ENCODE measurements around the gene SMAD7. TPM values are rescaled to one million over a fixed set of nuclear protein-coding genes. Genes with fewer than 3 reads are reported as not detected.

The SMAD7 gene
- total and polyA plus RNA-seq, 9 donors: 10.7 to 36.5 (median 13.7) TPM

DNA sequence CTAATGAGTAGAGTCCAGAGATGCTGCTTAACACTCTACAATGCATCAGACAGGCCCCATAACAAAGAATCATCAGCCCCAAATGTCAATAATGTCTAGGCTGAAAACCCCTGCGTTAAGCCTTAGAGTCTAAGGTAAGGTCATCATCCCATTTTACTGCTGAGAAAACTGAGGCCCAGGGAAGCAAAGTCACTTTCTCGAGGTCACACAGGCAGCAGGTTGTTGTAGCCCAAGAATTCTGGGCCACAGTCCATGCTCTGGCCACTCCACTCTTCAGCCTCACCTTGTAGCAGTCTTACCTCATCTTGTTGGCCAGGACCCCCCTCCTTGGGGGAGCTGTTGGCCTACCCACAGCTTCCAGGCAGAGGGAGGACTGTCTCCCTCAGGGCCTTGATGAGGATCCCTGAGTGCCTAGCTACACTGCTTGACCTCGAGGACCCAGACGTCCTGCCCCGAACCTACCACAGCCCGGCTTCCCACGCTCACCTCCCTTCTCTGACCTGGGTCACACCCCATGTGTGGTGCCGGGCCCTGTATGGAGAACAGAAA is 54.4 kb downstream of the SMAD7 start:
- intact Hi-C loops (cut with DNase I): no loop called here
- no peak overlapping the region for H3K27ac ChIP-seq
- WGBS, 3 donors: 93 to 94% (median 93%) methylated on average over 8 of the region's 8 CpGs

DNA sequence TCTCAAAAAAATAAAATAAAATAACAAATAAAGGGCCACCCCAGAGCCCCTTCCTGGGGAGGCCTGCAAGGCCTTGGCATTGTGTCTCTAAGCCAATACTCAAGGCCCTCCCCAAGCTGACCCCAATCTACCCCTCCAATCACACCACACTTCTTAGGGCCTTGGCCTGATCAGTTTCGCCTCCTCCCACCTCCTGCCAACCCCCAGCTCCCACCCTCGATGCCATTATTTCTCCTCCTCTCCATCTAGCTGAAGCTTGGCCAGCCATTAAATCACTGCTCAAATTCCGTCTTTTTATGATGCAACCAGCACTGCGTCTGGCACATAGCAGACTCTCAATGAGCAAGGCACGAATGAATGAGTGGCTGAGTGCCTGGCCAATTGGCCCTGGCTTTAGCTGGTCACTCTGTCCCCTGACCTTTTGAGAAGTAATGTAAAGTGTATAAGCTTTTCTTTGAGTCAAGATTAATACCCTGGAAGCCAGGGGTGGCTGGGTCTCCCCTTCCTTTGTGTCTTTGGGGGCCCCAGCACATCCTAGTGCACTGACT is 55.9 kb downstream of the SMAD7 start:
- H3K4me3 ChIP-seq: no peak overlapping the region
- H3K27ac ChIP-seq: no peak overlapping the region
- WGBS, 3 donors: 68 to 89% (median 88%) methylated on average over 5 of the region's 5 CpGs
- TF ChIP-seq EP300 (IDR thresholded peaks at IDR 0.05) (no peak), POLR2A (IDR thresholded peaks at IDR 0.05) (no peak)
- TF ChIP-seq, protein P1, sequence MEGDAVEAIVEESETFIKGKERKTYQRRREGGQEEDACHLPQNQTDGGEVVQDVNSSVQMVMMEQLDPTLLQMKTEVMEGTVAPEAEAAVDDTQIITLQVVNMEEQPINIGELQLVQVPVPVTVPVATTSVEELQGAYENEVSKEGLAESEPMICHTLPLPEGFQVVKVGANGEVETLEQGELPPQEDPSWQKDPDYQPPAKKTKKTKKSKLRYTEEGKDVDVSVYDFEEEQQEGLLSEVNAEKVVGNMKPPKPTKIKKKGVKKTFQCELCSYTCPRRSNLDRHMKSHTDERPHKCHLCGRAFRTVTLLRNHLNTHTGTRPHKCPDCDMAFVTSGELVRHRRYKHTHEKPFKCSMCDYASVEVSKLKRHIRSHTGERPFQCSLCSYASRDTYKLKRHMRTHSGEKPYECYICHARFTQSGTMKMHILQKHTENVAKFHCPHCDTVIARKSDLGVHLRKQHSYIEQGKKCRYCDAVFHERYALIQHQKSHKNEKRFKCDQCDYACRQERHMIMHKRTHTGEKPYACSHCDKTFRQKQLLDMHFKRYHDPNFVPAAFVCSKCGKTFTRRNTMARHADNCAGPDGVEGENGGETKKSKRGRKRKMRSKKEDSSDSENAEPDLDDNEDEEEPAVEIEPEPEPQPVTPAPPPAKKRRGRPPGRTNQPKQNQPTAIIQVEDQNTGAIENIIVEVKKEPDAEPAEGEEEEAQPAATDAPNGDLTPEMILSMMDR (IDR thresholded peaks at IDR 0.05): no peak
- intact Hi-C loops (cut with DNase I): no loop called here
- DNase-seq: peak in 1 of 5 donors; percentile 11
- H3K4me1 ChIP-seq (ENCODE audit: insufficient read depth): no peaks in the 10 kb centered on the region
- no peaks in the 10 kb centered on the region for H3K36me3 ChIP-seq
- H3K9me3 ChIP-seq: no peaks in the 10 kb centered on the region
- no peaks in the 10 kb centered on the region for H3K27me3 ChIP-seq

More for the DNA sequence above, 54.4 kb downstream of the SMAD7 start:
- no peak for DNase-seq
- no peak overlapping the region for H3K4me3 ChIP-seq
- TF ChIP-seq EP300 (IDR thresholded peaks at IDR 0.05) (no peak), POLR2A (IDR thresholded peaks at IDR 0.05) (no peak)
- TF ChIP-seq, protein P1 (IDR thresholded peaks at IDR 0.05): no peak
- H3K27me3 ChIP-seq: no peaks in the 10 kb centered on the region
- H3K36me3 ChIP-seq: no peaks in the 10 kb centered on the region
- H3K9me3 ChIP-seq: no peaks in the 10 kb centered on the region
- no peaks in the 10 kb centered on the region for H3K4me1 ChIP-seq (ENCODE audit: insufficient read depth)

DNA sequence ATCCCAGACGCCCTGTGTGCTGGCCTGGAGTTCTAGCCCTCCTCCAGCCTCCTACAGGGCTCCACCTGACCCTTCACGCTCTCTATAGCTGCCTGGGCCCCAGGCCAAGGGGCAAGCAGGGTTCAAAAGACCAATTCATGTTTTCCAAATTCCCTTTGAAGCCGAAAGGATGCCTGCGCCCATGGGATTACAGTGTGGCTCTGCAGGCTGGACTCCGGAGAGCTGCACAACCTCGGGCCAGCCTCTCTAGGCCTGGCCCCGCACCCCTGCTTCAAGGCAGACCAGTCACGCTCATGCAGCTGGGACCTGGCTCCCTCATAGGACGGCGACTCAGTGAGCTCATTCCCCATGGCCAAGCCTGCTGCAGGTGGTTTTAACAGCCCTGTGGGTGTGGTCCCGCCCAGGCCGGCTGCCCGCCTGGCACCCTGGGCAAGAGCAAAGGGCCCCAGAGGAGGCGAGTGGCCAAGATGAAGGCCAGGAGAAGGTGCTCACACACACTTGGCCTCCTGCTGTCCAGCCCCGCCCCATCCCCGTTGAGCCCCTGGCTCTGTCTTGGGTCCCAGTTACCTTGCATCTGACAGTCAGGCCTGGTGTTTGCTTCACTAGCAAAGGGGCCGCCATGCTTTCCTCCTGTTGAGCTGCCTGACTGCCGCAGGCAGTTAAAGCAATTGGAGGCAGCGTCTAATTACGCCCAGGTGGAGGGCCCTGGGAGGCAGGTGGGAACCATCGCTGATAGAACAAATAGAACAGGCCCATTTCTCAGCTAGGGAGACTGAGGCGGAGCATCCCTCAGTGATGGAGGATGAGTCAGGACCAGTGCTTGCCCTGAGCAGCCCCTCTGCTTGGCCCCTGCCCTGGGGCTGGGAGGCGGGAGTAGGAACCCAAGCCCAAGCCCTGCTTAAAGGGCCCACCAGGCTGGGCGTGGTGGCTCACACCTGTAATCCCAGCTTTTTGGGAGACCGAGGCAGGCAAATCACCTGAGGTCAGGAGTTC is 56.9 kb downstream of the SMAD7 start:
- H3K4me1 ChIP-seq (ENCODE audit: insufficient read depth): peaks cover 10% of the 10 kb centered on the region
- no peaks in the 10 kb centered on the region for H3K27me3 ChIP-seq
- TF ChIP-seq, protein P1 (IDR thresholded peaks at IDR 0.05): no peak
- TF ChIP-seq POLR2A (IDR thresholded peaks at IDR 0.05) (no peak), EP300 (IDR thresholded peaks at IDR 0.05) (no peak)
- no peak overlapping the region for H3K4me3 ChIP-seq
- no peaks in the 10 kb centered on the region for H3K9me3 ChIP-seq
- H3K27ac ChIP-seq: no peak overlapping the region
- intact Hi-C loops (cut with DNase I): no loop called here
- WGBS, 3 donors: 91 to 94% (median 92%) methylated on average over 22 to 25 of the region's 25 CpGs
- H3K36me3 ChIP-seq: no peaks in the 10 kb centered on the region
- DNase-seq: peak in 1 of 5 donors; percentile 15

DNA sequence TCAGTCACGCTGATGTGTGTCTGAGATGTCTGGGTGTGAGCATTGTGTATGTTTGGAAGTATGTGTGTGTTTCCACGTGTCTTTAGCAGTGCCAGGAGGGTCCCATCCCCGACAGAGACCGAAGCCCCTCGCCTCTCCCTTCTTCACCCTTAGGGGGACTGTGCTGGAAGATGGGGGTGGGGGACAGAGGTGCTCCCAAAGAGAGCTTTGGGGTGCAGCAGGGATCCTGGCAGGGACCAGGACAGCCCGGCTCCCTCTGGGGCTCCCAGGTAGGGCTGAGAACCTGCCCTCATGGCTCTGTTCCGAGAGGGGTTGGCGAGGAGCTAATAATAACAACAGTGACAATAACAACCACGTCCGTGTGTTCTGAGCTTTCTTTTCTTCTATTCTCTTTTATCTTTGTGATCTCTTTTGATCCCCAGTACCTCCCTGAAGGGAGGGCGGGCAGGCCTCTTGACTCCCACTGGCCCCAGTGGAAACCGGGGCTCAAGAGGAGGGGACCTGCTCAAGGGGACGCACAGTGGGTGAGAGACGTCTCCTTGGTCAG is 57.6 kb downstream of the SMAD7 start:
- peak in 1 of 5 donors; percentile 10 for DNase-seq
- Histone ChIP-seq H3K27me3 (no peaks in the 10 kb centered on the region), H3K27ac (no peak overlapping the region), H3K4me1 (ENCODE audit: insufficient read depth) (peaks cover 10% of the 10 kb centered on the region), H3K9me3 (no peaks in the 10 kb centered on the region), H3K36me3 (no peaks in the 10 kb centered on the region), H3K4me3 (no peak overlapping the region)
- TF ChIP-seq POLR2A (IDR thresholded peaks at IDR 0.05) (no peak), EP300 (IDR thresholded peaks at IDR 0.05) (no peak)
- TF ChIP-seq, protein P1 (IDR thresholded peaks at IDR 0.05): no peak
- intact Hi-C loops (cut with DNase I): no loop called here
- WGBS, 3 donors: 83 to 86% (median 84%) methylated on average over 14 of the region's 14 CpGs

Data from ovary (tissue), 9 donors.